Measurements from ENCODE around the gene SALL1. TPM values are rescaled to one million over a fixed set of nuclear protein-coding genes. Genes with fewer than 3 reads are reported as not detected.
A peak's percentile ranks its signal among the peaks of the same experiment; 100 is the strongest.

Gene SALL1
- total and polyA plus RNA-seq, 2 of the 8 experiments (the other 6 are each of a cell fraction or from before 2014, with no cell fraction given) = 33.7 to 56.8 TPM

GRCh38 chr16:51180719-51181502, 29.8 kb upstream of the SALL1 start:
- Histone ChIP-seq H4K5ac (ENCODE audit: insufficient read length, low read depth, low read length) (no peak overlapping the region), H4K20me1 (replicated peaks in 1 of 2; ENCODE audit: control insufficient read depth in 1 of 2, insufficient read depth in 2 of 2, low read length in 2 of 2) (no peaks in the 10 kb centered on the region), H3K14ac (ENCODE audit: insufficient read length) (no peak overlapping the region), H3K4ac (replicated peaks; ENCODE audit: insufficient read length, low read depth, low read length) (peak overlapping the region; percentile 87), H3K18ac (ENCODE audit: extremely low read depth, low read length) (peak overlapping the region; percentile 63), H2BK20ac (ENCODE audit: low read length) (peak overlapping the region; percentile 87), H3K79me2 (ENCODE audit: control insufficient read depth in 1 of 2, insufficient read depth in 2 of 2, low read length in 2 of 2) (no peaks in the 10 kb centered on the region), H2AK5ac (ENCODE audit: low read depth, low read length) (0 out of 2 replicates have a peak overlapping the region, but pooled peaks have one; percentile 46), H3K4me1 (replicated peaks in 1 of 4; ENCODE audit: control insufficient read depth in 3 of 4, insufficient read depth in 4 of 4, low read length in 3 of 4) (peaks cover 12 to 37% (median 23%) of the 10 kb centered on the region in 4 experiments; a peak in 6 of 7 replicates), H4K8ac (ENCODE audit: extremely low read depth, insufficient read depth, low read length) (no peak overlapping the region), H2AFZ (ENCODE audit: low read length) (no peak overlapping the region), H3K9ac (replicated peaks in 1 of 4; ENCODE audit: extremely low read depth in 1 of 4, low read depth in 3 of 4, low read length in 3 of 4) (peak overlapping the region in 1 of 4 experiments; percentile 47; a peak in 1 of 7 replicates), H2BK120ac (replicated peaks; ENCODE audit: low read depth, low read length) (peak overlapping the region; percentile 95), H3K9me3 (ENCODE audit: insufficient read depth in 2 of 2, low read depth in 1 of 2, low read length in 1 of 2) (no peaks in the 10 kb centered on the region), H3K36me3 (ENCODE audit: control insufficient read depth in 2 of 4, insufficient read depth in 4 of 4, low read length in 3 of 4) (no peaks in the 10 kb centered on the region), H3K23ac (ENCODE audit: insufficient read length) (no peak overlapping the region), H2BK5ac (ENCODE audit: low read depth, low read length) (peak overlapping the region; percentile 96; the same call in 1 of the 2 replicates), H2BK15ac (ENCODE audit: low read length) (no peak overlapping the region), H3K4me3 (ENCODE audit: extremely low read depth in 1 of 4, insufficient read depth in 2 of 4, low read depth in 3 of 4, low read length in 4 of 4) (peak overlapping the region in 1 of 4 experiments; percentile 39; a peak in 3 of 8 replicates), H3K23me2 (ENCODE audit: low read depth, low read length) (no peaks in the 10 kb centered on the region), H3K27ac (ENCODE audit: low read depth, low read length) (peak overlapping the region; percentile 24; the same call in 1 of the 2 replicates), H3K56ac (replicated peaks; ENCODE audit: insufficient read length, low read depth, low read length) (peak overlapping the region; percentile 49), H3K27me3 (replicated peaks in 1 of 4; ENCODE audit: control insufficient read depth in 3 of 4, extremely low read depth in 1 of 4, insufficient read depth in 3 of 4, low read length in 3 of 4) (no peaks in the 10 kb centered on the region), H4K91ac (replicated peaks; ENCODE audit: insufficient read length, low read length) (peak overlapping the region; percentile 81), H2BK12ac (ENCODE audit: low read depth, low read length) (peak overlapping the region; percentile 81; the same call in 1 of the 2 replicates), H3K79me1 (ENCODE audit: low read depth, low read length) (no peaks in the 10 kb centered on the region), H3K4me2 (ENCODE audit: insufficient read depth in 1 of 2, low read depth in 2 of 2, low read length in 2 of 2) (peak overlapping the region; percentile 58 to 70)
- POLR2A ChIA-PET (ENCODE audit: partially characterized antibody) = interaction anchor here (0.7 to 2.8 kb wide), 13 partner anchors 9 to 457 kb away, joined by 3 to 33 read pairs (median 3); partner anchors contain the start of gene SALL1
- FAIRE-seq = peak; percentile 63
- CTCF ChIA-PET (ENCODE audit: partially characterized antibody) = no interaction called here
- 36% methylated on average over 4 of the region's 4 CpGs; no CpG with 5 or more reads in 1 of the 2 experiments for WGBS, 2 experiments (ENCODE audit: extremely low coverage in 1 of 2, insufficient coverage in 1 of 2, insufficient read length in 1 of 2, insufficient replicate concordance in 2 of 2, low coverage in 1 of 2, low lambda C conversion rate in 2 of 2, missing lambda C conversion rate in 1 of 2)
- DNase-seq (ENCODE audit: low read depth in 1 of 2, low spot score in 2 of 2) = no peak
- no peak for TF ChIP-seq BCL11A (IDR thresholded peaks at IDR 0.05; ENCODE audit: low read depth in 2 of 2, low read length in 2 of 2)

Measured in H1 (cell line).